Stimulated activated CD8-positive, alpha-beta memory T cell treated with anti-CD3 and anti-CD28 coated beads, Interleukin-15, amount 100 ng/mL, for 24 hours (primary cell): ENCODE data around the gene PAGE2B.
"Not testable (repeated sequence)": the region's sequence is repeated elsewhere in the genome, so short reads cannot be mapped to it uniquely, and the experiment has no call there.

Experiments
- DNase-seq: peaks from one replicate; pipeline ENCODE4 v3.0.0-alpha.2; 2020; ENCODE audit warnings: low read depth

PAGE2B gene

DNA sequence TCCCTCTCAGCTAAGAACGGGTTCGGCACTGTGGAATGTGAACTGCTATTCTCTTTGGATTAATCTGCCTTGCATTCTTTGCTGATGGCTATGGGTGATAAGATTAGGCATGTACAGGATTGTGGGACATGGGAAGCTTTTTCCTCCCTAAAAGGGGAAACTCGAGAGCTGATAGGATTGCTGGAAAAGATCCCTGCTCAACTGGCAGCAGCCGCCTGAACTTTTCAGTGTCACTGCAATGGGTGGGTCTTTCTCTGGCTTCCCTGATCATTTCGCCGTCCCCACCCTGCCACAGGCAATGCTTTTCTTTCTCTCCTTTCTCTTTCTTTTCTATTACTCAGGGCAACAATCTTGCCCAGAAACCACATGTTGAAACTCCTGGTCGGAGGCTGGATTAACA lies 34.5 kb downstream of the PAGE2B start:
- DNase-seq, result no peak

GRCh38 chrX:55111578-55112254 lies 36.9 kb downstream of the PAGE2B start:
- DNase-seq, result no peak

DNA sequence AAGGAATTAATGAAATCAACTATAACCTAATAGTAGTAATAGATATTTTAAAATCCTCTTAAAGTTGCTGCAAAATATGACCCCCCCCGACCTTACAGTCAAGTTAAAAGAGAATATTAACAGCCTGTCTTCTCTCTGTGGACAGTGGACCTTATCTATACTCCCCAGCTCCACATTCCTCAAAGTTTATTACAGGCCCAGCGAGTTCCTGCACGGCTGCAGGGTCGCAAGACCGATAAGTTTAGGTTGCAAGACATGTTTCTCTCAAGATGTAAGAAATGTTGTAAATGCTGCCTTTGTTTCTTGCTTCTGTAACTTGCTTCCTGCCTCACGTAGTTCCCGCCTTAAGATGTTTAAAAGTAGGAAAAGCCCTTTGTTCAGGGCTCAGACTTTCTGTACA lies 41.8 kb downstream of the PAGE2B start:
- not testable (repeated sequence) for DNase-seq

DNA sequence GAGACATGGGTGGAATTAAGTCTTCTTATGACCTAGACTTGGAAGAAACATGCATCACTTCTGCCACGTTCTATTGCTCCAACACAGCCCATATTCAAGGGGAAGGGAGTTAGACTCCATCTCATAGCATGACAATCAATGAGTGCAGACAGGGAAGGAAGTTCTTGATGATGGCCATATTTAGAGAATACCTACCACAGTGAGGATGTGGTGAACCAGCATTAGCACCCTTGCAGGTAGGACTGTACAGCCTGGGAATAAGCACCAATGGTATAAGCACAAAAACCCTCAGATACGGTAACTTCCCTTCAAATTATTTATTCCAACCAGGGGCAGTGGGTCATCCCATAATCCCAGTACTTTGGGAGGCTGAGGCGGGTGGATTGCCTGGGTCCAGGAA lies 43.7 kb downstream of the PAGE2B start:
- DNase-seq, result no peak

DNA sequence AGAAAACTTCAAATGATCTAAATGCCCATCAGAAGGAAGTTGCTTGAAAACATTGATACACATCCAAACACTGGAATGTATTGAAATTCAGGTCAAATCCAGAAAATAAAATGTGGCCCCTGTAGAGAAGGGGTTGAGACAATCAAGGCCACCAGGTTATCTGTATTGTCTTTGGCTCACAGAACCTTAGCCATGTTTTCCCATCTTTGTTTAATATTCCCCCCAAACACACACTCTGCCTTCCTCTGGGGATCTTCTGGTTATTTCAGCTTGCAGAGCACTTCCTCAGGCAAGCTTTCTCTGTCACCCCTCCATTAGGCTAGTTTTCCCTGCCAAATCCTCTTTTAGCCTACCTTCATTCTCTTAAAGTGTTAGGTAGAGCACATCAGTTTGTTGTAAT lies 44.4 kb downstream of the PAGE2B start:
- no peak for DNase-seq

GRCh38 chrX:55119712-55120111 lies 44.9 kb downstream of the PAGE2B start:
- DNase-seq, result no peak

- DNase-seq, result no peak
Measured at GRCh38 chrX:55120761-55121358, 46.0 kb downstream of the PAGE2B start.

- DNase-seq, result no peak
Measured at GRCh38 chrX:55123900-55124299, 49.1 kb downstream of the PAGE2B start.

DNA sequence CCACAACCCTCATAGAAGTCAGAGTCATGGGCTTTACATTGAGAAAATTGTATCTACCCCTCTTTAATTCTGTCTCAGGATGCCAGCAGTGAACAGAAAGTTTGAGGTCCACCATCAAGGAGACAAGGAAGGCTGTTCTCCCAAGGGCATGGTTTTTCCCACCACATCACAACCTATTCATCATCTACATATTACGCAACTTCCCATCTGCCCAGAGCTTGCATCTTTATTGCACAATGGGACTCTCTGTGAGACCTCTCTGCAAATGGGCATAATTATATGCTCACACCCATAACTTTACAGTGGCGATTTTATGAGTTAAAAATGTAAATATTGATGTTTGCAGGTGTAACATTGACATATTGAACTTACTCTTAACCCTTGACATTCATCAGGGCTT lies 52.9 kb downstream of the PAGE2B start:
- no peak for DNase-seq
